ENCODE results near the gene SNX14.

SNX14 gene

GRCh38 chr6:85580878-85581267, 12.8 kb downstream of the SNX14 start:
- intact Hi-C loops (cut with DNase I; ENCODE audit: low total_unique reads): no loop called here
- peaks cover 0 to 8% (median 2%) of the 10 kb centered on the region in 3 donors for H3K9me3 ChIP-seq
- DNase-seq: no peak
- no peak for TF ChIP-seq CTCF (IDR thresholded peaks at IDR 0.05)
- peaks cover 0 to 6% (median 0%) of the 10 kb centered on the region in 3 donors for H3K36me3 ChIP-seq
- no peak overlapping the region for H3K27ac ChIP-seq
- H3K27me3 ChIP-seq: no peaks in the 10 kb centered on the region
- peaks cover 0 to 14% (median 6%) of the 10 kb centered on the region in 4 donors for H3K4me1 ChIP-seq
- no peak overlapping the region for H3K4me3 ChIP-seq

DNA sequence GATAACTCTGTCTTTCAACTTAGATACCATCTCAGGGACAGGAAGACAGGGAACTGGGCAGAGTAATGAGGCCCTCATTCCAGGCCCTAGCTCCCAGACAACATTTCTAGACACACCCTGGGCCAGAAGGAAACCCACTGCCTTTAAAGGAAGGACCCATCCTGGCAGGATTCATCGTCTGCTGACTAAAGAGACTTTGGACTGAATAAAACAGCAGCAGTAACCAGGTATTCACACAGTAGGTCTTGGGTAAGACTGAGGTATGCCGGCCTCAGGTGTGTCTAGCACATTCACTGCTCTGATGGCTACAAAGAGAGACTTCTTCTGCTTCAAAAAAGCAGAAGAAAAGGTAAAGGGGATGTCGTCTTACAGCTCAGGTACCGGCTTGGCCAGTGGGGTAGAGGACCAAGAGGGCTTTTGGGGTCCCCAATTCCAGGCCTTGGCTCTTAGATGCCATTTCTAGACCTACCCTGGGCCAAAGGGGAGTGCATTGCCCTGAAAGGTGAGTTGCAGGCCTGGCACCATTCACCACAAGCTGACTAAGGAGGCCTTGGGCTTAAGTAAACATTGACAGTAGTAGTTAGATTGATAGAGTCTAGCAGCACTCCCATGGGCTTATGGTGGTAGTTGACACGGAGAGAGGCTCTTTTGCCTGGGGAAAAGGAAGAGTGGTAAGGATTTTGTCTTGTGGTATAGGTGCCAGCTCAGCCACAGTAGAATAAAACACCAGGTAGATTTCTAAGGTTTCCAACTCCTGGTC, 13.4 kb downstream of the SNX14 start:
- no peak overlapping the region for H3K27ac ChIP-seq
- peaks cover 0 to 6% (median 0%) of the 10 kb centered on the region in 3 donors for H3K36me3 ChIP-seq
- H3K4me3 ChIP-seq: no peak overlapping the region
- H3K27me3 ChIP-seq: no peaks in the 10 kb centered on the region
- DNase-seq: no peak
- H3K4me1 ChIP-seq: peaks cover 0 to 14% (median 7%) of the 10 kb centered on the region in 4 donors
- intact Hi-C loops (cut with DNase I; ENCODE audit: low total_unique reads): no loop called here
- H3K9me3 ChIP-seq: peaks cover 0 to 8% (median 2%) of the 10 kb centered on the region in 3 donors
- no peak for TF ChIP-seq CTCF (IDR thresholded peaks at IDR 0.05)

GRCh38 chr6:85579581-85579980, 14.1 kb downstream of the SNX14 start:
- intact Hi-C loops (cut with DNase I; ENCODE audit: low total_unique reads): no loop called here
- no peak overlapping the region for H3K27ac ChIP-seq

DNA sequence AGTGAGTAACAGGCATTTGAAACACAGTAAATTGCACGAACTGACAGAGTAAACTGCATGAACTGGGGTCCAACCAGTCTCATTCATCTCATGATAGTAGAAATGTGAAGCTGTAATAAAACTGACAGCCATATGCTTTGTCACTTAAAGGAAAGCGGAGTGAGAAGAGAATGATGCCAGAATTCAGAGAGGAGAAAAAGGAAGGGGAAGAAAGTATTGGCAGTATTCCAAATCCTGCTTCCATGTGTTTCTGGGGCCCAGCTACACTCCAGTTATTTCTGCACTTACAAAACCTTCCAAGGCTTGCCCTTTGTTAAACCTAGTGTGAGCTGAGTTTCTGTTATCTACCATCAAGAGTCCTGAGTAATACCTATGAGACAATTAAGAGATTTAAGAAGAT, 17.2 kb downstream of the SNX14 start:
- no peaks in the 10 kb centered on the region for H3K9me3 ChIP-seq
- intact Hi-C loops (cut with DNase I; ENCODE audit: low total_unique reads): no loop called here
- peaks cover 0 to 14% (median 9%) of the 10 kb centered on the region in 4 donors for H3K4me1 ChIP-seq
- TF ChIP-seq CTCF (IDR thresholded peaks at IDR 0.05): no peak
- peaks cover 0 to 7% (median 6%) of the 10 kb centered on the region in 3 donors for H3K36me3 ChIP-seq
- no peak for DNase-seq
- no peaks in the 10 kb centered on the region for H3K27me3 ChIP-seq
- H3K4me3 ChIP-seq: no peak overlapping the region
- no peak overlapping the region for H3K27ac ChIP-seq

More at GRCh38 chr6:85579581-85579980, 14.1 kb downstream of the SNX14 start:
- no peak overlapping the region for H3K4me3 ChIP-seq
- H3K9me3 ChIP-seq: peaks cover 0 to 8% (median 2%) of the 10 kb centered on the region in 3 donors
- H3K27me3 ChIP-seq: no peaks in the 10 kb centered on the region
- no peak for TF ChIP-seq CTCF (IDR thresholded peaks at IDR 0.05)
- DNase-seq: no peak
- H3K36me3 ChIP-seq: peaks cover 0 to 6% (median 0%) of the 10 kb centered on the region in 3 donors
- peaks cover 0 to 14% (median 9%) of the 10 kb centered on the region in 4 donors for H3K4me1 ChIP-seq

DNA sequence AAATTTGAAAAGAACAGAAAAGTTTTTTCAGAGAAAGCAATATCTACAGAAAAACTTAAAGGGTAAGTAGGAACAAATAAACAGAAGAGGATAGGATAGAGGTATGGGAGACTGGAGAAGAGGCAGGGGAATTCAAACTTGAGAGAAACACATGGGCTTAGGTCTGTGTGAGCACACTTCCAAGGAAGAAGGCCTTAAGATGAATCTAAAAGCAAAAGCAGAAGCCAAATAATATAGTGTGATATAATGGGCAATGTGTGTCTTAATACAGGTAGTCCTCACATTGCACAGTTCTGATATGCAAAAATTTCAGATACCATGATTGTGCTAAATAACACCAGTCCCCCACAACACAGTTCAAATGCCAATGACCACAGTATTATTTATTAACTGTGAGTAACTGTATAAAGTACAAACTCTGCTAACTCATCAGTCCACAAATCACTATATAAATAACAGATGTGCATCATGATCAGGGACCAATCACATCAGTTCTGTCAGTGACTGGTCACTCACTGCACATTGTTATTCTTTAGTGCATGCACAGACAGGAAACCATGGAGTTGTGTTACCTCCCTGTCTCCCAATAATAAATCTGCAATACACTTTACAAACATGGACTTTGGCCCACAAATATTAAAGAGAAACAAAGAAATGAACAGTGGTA, 18.6 kb downstream of the SNX14 start:
- TF ChIP-seq CTCF (IDR thresholded peaks at IDR 0.05): no peak
- no peak for DNase-seq
- intact Hi-C loops (cut with DNase I; ENCODE audit: low total_unique reads): no loop called here
- peaks cover 0 to 19% (median 7%) of the 10 kb centered on the region in 3 donors for H3K36me3 ChIP-seq
- H3K4me3 ChIP-seq: no peak overlapping the region
- no peak overlapping the region for H3K27ac ChIP-seq
- H3K9me3 ChIP-seq: no peaks in the 10 kb centered on the region
- H3K4me1 ChIP-seq: peaks cover 0 to 10% (median 6%) of the 10 kb centered on the region in 4 donors
- no peaks in the 10 kb centered on the region for H3K27me3 ChIP-seq

Measured in tibial artery (tissue), 4 donors.